HG02870 (cell line): ENCODE data around the gene F10.

Experiments used
- ATAC-seq: cut with Tn5 transposase; IDR thresholded peaks from one replicate; pipeline ENCODE4 v1.9.1; 2021; ENCODE audit warnings: mild to moderate bottlenecking, moderate library complexity; ENCODE audit not compliant: unreplicated experiment

The F10 gene

DNA sequence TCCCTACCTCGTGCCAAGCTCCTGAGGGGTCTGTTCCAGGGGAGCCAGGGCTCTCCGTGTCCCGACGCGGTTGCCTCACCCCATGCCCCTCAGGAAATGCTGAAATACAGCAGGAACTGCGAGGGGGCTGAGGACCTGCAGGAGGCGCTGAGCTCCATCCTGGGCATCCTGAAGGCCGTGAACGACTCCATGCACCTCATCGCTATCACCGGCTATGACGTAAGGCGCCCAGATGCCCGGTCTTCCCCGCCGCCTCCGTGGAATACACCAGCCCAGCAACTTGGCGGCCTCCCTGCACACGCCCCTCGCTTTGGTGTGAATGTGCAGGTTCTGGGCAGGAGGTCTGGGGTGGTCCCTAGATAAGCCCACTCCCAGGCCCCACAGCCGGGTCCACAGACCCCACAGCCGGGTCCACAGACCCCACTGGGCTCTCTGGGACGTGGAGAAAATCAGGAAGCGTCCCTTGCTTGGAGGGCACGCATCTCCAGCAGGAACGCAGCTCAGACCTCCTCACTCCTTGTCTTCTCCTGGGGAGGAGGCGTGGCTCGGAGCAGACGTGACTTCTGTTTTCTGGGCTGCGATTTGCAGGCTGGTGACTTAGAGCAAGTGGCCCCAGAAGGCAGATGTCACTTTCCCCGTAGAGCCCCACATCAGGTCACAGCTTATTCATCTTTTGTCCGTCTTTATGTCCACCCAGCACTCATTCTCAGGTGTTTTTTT, 36.4 kb upstream of the F10 start:
- ATAC-seq: no peak

DNA sequence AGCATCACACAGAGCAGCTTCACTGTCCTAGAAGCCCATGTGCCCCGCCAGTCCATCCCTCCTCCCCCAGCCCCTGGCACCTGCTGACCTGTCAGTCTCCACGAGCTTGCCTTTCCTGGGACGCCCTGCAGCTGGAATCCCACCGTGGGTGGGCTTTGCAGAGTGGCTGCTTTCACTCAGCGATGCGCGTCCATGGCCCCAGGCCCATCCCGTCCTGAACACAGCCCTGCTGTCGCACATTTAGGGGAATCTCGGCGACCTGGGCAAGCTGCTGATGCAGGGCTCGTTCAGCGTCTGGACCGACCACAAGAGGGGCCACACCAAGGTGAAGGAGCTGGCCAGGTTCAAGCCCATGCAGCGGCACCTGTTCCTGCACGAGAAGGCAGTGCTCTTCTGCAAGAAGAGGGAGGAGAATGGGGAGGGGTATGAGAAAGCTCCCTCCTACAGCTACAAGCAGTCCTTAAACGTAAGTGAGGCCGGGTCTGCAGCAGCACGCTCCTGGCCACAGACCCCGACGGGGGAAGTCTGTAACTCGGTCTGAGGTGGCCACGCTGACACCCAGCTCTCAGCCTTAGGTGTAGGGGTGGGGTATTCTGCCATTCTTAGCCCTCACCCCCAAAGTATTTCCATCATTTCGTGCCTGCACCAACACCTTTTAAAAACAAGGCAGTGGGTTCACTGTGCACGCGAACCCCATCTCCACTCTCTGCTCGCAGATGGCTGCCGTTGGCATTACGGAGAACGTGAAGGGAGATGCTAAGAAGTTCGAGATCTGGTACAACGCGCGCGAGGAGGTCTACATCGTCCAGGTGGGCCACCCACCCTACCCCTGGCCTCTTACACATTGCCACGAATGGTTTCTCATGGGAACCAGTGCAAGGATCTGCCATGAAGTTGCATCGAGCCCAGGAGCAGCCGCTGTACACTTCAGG, 35.3 kb upstream of the F10 start:
- ATAC-seq: no peak

DNA sequence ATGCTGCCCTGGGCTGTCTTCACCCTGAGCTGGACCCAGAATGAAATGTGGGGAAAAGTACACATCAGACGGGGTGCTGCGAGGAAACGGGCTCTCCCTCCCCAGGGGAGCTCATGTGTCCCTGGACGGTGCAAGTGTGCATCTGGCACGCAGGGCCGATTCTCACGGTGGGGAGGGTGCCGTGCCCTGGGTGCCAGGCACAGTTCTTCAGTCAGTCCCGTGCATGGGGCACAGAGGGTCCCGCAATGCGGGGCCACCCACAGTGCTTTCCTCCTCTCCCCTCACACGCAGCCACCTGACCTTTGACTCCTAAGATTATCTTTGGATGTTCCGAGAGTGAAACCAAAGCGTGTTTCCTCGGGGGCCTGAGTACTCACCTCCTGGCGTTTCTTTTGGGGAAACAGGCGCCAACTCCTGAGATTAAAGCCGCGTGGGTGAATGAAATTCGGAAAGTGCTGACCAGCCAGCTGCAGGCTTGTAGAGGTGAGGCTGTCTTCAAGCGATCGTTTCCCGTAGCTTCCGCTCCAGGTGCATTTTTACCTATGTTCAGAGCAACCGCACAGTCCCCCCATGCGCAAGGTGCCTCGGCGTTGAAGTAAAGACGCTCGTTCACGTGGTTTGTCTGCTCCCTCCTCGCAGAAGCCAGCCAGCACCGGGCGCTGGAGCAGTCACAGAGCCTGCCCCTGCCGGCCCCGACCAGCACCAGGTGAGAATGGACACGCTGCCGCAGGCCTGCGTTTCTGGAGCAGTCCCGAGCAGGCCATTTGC, 34.5 kb upstream of the F10 start:
- no peak for ATAC-seq

DNA sequence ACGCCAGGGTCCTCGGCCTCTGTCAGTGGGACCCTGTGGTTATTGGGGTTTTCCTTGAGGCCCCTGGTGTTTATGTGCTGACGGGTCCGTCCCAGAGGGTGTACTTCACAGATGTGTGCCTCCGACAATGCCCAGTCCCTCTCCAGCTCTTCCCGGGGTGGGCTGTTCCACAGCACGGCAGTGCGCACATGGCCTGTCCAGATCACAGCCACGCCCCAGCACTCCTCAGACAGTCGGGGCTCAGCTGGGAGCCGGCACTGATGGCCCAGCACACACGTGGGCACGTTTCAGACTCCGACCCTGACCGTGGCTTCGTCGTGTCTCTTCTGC, 33.9 kb upstream of the F10 start:
- ATAC-seq: no peak

GRCh38 chr13:113089693-113090414, 32.7 kb upstream of the F10 start:
- ATAC-seq: no peak

DNA sequence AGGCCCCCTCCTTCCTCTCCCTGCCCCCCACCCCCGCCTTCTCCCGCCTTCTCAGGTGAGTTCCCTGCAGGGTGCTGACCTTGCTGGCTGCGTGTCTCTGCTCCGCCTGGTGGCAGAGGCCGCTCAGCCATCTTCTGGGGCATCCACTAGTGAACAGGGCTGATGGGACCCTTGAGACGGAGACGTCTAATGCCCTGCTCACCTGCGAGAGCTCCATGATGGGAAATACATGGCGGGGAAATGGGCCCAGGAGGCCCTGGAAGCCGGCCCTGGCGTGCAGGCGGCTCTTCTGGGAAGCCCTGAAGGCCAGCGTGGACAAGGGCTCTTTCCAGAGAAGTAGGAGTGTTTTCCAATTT, 32.2 kb upstream of the F10 start:
- no peak for ATAC-seq

DNA sequence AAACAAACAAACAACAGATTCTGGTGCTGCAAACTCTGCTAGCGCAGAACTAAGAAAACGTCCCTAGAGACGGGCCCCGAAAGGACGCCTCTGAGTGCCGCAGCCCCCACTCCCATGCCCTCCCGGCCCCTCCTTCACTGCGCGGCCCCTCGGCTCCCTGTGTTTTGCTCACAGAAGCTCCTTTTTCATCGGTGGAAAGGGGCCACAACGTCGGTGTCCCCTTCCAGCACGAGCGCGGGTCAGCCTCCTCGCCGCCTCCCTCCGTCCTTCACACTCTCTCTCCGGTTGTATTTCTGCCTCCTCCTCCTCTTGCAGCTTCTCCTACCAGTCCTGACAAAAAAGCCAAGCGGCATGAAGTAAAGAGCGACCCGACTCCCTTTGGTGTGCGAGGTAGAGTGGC, 31.8 kb upstream of the F10 start:
- ATAC-seq: no peak

DNA sequence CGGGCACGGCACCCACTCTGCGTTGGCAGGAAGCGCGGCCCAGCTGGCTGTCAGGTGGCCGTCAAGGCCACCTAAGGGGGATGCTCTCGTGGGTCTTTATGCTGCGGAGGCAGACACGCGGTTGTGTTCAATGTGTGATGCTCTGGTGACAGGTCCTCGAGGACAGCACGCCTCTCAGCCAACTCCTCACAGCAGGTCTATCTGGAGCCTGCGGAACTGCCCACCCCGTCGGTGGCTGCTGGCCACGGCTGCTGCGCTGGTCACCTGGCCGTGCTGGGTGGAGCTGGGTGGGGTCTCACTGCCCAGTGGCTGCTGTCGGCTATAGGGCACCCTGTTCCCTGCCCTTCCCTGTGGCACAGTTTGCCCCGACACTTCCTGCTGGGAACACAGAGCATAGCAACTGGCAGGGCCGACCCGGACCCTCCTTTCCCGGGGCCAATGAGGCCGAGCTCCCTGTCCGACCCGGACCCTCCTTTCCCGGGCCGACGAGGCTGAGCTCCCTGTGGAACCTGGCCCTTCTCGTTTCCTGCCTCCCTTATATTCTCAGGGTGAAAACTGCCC, 31.3 kb upstream of the F10 start:
- ATAC-seq: no peak

DNA sequence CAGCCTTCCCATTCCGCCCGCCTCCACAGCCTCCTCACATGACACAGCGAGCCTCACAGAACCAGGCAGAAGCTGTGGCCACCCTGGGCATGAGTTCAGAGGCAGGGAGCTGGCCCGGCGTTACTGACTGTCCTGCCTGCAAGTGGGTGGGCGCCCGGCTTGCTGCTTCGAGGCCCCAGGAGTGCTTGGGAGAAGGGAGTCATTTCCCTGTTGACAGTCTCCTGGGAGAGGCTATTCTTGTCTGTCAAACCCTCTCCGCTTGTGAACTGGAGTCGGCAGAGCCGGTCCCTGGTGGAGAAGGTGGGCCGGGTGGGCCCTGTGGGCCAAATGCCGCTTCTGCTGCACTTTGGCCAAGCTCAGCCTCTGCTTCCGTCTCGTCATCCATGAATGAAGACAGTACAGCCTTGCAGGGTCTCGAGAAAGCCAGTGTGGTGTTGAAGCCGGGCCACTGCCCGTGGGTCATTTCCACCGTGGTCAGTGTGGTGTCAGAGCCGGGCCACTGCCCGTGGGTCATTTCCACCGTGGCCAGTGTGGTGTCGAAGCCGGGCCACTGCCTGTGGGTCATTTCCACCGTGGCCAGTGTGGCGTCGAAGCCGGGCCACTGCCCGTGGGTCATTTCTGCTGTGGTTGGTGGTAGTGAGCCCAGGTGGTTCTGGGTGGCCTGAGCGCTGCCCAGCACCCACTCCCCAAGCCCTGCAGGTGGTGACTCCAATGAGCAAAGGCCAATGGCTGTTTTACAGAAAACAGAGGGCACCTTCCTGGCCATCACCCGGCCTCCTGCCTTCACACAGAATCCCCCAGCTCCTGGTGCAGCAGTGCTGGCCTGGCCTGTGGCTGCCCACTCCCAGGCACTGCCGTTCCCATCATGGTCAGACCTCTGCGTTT, 30.5 kb upstream of the F10 start:
- no peak for ATAC-seq

- ATAC-seq: no peak
These were observed 29.6 kb upstream of the F10 start for GRCh38 chr13:113092776-113093579.

DNA sequence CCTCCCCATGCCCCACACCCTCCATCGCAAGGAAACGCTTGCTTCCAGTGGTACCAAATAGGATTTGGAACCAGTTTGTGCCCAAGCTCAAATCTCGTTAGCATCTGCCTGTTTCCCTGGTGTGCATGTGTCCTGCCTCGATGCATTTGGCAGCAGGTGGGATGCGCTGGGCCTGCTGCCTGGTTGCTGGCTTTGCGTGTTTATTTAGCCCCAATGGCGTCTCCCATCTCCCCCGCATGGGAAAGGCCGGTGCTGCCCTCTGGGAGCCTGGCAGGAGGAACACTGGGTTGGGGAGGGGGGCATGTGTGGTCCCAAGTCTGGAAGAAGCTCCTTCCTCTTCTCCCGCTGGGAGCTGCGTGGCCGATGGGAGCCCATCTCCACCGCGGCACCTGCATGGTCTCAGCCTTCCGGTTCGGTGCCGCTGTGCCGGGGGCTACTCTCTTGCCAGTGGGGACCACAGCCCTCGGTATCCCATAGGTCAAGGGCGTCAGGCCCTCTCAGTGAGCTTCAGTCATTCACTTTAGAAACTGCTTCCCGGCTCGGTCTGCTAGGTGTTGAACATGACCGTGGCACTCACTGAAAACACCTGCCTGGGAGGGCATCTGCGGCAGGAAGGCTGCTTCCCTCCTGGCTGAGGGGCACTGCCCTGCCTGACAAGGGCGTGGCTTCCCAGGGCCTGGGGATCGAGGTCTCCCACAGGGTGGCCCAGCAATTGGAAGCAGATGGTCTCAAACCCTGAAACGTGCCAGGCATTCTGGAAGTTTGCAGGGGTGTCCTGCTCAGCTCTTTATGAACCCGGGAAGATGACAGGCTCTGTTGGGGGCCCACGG, 28.8 kb upstream of the F10 start:
- no peak for ATAC-seq

DNA sequence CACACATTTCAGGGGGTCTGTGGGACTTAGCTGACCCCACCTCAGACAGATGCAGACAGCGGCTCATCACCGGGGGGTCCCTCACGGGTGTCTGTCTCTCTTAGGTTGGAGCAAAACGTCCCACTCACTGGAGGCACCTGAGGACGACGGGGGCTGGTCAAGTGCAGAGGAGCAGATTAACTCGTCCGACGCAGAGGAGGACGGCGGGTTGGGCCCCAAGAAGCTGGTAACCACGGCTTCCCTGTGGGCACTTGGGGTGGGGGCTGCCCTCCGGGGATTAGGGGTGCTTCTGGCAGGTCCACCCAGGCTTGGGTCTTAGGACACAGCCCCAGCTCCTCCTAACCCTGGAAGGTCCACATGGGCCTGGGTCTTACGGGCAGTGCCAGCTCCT, 28.2 kb upstream of the F10 start:
- ATAC-seq: no peak

DNA sequence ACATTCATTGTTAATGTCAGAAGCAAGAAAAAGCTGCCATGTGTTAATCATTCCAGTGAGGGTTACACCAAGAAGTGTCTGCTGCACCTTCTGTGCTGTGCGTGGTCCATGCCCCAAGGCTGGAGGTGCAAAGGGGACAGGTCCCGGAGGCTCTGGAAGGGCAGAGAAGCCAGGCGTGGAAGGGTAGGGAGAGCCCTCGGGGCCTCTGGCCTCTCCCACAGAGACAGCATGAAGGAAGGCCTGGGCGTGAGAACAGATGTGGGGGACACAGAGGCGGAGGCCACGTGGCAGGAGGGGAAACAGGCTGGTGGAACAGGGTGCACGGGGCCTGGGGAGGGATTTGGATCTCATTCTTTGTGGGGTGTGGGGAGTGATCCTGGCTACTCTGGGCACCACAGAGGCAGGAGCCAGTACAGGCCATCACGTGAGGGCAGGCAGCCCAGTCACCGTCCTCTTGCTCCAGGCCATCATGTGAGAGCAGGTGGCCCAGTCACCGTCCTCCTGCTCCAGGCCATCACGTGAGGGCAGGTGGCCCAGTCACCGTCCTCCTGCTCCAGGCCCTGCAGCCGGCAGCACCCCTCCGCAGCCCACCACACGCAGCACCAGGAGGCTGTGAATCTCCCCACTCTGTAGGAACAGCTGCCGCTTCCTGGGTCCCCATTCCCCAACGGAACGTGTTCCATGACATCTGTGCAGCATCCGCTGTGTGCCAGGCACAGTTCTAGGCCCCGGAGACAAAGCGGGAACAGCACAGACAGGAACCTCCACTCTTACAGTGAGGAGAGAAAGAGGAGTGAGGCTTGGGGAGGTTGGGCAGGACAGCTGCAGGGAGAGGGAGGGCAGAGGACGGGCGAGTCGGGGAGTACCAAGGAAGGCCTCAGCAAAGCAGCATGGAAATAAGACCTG, 27.2 kb upstream of the F10 start:
- no peak for ATAC-seq

GRCh38 chr13:113096052-113096744, 26.4 kb upstream of the F10 start:
- ATAC-seq: no peak

DNA sequence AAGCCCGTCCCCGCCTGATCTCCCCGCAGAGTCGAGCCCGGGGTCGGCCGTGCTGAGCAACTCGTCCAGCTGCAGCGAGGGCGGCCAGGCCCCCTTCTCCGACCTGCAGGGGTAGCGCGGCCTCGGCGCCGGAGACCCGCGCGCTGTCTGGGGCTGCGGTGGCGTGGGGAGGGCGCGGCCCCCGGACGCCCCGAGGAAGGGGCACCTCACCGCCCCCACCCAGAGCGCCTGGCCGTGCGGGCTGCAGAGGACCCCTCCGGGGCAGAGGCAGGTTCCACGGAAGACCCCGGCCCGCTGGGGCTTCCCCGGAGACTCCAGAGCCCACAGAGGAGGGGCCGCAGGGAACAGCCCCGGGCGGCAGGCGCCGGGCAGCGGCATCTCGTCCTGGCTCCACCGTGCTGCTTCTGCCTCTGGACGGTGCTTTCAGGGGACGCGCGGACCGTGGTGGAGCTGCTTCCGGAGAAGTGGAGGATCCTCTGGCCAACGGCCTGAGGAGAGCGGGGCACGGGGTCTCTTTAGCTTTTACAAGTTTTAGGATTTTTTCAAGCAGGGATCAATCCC, 25.8 kb upstream of the F10 start:
- no peak for ATAC-seq

DNA sequence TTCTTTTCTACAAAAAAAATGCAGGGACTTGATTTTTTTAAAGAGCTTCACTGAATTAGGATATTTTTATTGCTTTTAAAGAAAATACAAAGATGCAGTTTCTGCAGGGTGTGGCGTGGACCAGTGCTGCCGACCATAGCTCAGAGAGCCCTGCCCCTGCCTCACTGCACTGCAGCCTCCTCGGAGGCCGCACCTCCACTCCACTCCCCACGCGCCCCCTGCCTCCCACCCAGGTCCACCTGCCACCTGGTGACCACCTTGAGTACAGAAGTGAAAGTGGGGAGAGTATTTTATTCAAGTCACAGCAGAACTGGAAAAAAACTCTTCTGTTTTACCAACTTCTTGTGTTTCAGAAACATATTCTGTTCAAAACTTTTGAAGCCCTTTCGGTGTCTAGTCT, 24.9 kb upstream of the F10 start:
- ATAC-seq: no peak
